H1 (cell line): ENCODE results near the gene AVP. TPM values are rescaled to one million over a fixed set of nuclear protein-coding genes. Genes with fewer than 3 reads are reported as not detected.
"Not testable (repeated sequence)": the region's sequence is repeated elsewhere in the genome, so short reads cannot be mapped to it uniquely, and the experiment has no call there.

Experiments
- CTCF ChIA-PET: fragments of 300-600 bp; sonication (Branson Sonifier 250); formaldehyde crosslinking; loops from one replicate; lab custom pipeline; 2021; ENCODE audit not compliant: partially characterized antibody; lab: Charles Lee
- POLR2A ChIA-PET: fragments of 300-600 bp; sonication (Branson Sonifier 250); formaldehyde crosslinking; loops from one replicate; lab custom pipeline; 2021; ENCODE audit warnings: inconsistent platforms; ENCODE audit not compliant: partially characterized antibody; lab: Charles Lee
- DNase-seq, 2 experiments: peaks; one replicate each; pipeline versions ENCODE4 v3.0.0 to v3.0.0-alpha.2; 2010 to 2022; ENCODE audit warnings: low spot score in 2 of 2, low read depth in 1 of 2, mixed read lengths in 1 of 2
- FAIRE-seq: peaks from 2 replicates; lab custom pipeline; 2011; peaks lifted over from hg19 to GRCh38; lab: Jason Lieb, UNC
- H2AFZ ChIP-seq: 2 replicates; pipeline ENCODE4 v1.8.1; 2012; ENCODE audit warnings: low read length, inconsistent platforms
- H2AK5ac ChIP-seq: 2 replicates; pipeline ENCODE4 v1.6.1; 2013; ENCODE audit warnings: low read depth, low read length
- H2BK120ac ChIP-seq: replicated peaks from 2 replicates; pipeline ENCODE3; 2013; ENCODE audit warnings: low read depth, low read length, inconsistent platforms
- H2BK12ac ChIP-seq: 2 replicates; pipeline ENCODE4 v1.6.1; 2013; ENCODE audit warnings: low read depth, low read length
- H2BK15ac ChIP-seq: 2 replicates; pipeline ENCODE4 v1.6.1; 2013; ENCODE audit warnings: low read length
- H2BK20ac ChIP-seq: 2 replicates; pipeline ENCODE4 v1.6.1; 2013; ENCODE audit warnings: low read length
- H2BK5ac ChIP-seq: 2 replicates; pipeline ENCODE4 v1.6.1; 2013; ENCODE audit warnings: low read depth, low read length
- H3K14ac ChIP-seq: 2 replicates; pipeline ENCODE4 v1.6.1; 2013; ENCODE audit warnings: inconsistent platforms; ENCODE audit not compliant: insufficient read length
- H3K18ac ChIP-seq: 2 replicates; pipeline ENCODE4 v1.6.1; 2013; ENCODE audit warnings: low read length; ENCODE audit errors: extremely low read depth
- H3K23ac ChIP-seq: 2 replicates; pipeline ENCODE4 v1.6.1; 2013; ENCODE audit warnings: inconsistent platforms; ENCODE audit not compliant: insufficient read length
- H3K23me2 ChIP-seq: 2 replicates; pipeline ENCODE4 v1.6.1; 2013; ENCODE audit warnings: low read depth, low read length
- H3K27ac ChIP-seq: 2 replicates; pipeline ENCODE4 v1.6.1; 2011; ENCODE audit warnings: low read depth, low read length, inconsistent platforms
- H3K27me3 ChIP-seq, 4 experiments: replicated peaks in 1 of 4; 1 replicate in 1 of 4; 2 replicates in 3 of 4; pipeline versions ENCODE4 v1.6.1 to v1.8.1; 2011 to 2013; ENCODE audit warnings: low read length in 3 of 4, mild to moderate bottlenecking in 3 of 4, inconsistent platforms in 2 of 4, mixed read lengths in 2 of 4, moderate library complexity in 1 of 4; ENCODE audit not compliant: control insufficient read depth in 3 of 4, insufficient read depth in 3 of 4; ENCODE audit errors: extremely low read depth in 1 of 4
- H3K36me3 ChIP-seq, 4 experiments: 2 replicates each; pipeline versions ENCODE4 v1.6.1 to v1.8.1; 2011 to 2013; ENCODE audit warnings: mild to moderate bottlenecking in 4 of 4, low read length in 3 of 4, moderate library complexity in 2 of 4, control low read depth in 1 of 4, inconsistent platforms in 1 of 4; ENCODE audit not compliant: insufficient read depth in 4 of 4, control insufficient read depth in 2 of 4
- H3K4ac ChIP-seq: replicated peaks from 2 replicates; pipeline ENCODE3; 2013; ENCODE audit warnings: low read length, low read depth, mixed read lengths, inconsistent platforms; ENCODE audit not compliant: insufficient read length
- H3K4me1 ChIP-seq, 4 experiments: replicated peaks in 1 of 4; 1 replicate in 1 of 4; 2 replicates in 3 of 4; pipeline versions ENCODE4 v1.6.1 to v1.8.1; 2011 to 2013; ENCODE audit warnings: low read length in 3 of 4, inconsistent platforms in 2 of 4, mixed read lengths in 1 of 4; ENCODE audit not compliant: insufficient read depth in 4 of 4, control insufficient read depth in 3 of 4
- H3K4me2 ChIP-seq, 2 experiments: 2 replicates each; pipeline versions ENCODE4 v1.6.1 to v1.8.1; 2011 to 2013; ENCODE audit warnings: low read depth in 2 of 2, low read length in 2 of 2, control low read depth in 1 of 2, inconsistent platforms in 1 of 2, mild to moderate bottlenecking in 1 of 2; ENCODE audit not compliant: insufficient read depth in 1 of 2
- H3K4me3 ChIP-seq, 4 experiments: fragments of 200-600, 300-600 bp in 1 of 4; sonication (generic), shearing (Covaris generic), sonication (Bioruptor Twin) in 1 of 4; 2 replicates each; pipeline versions ENCODE4 v1.5.1 to v1.8.1; 2011 to 2016; ENCODE audit warnings: low read length in 4 of 4, low read depth in 3 of 4, control low read depth in 2 of 4, inconsistent platforms in 2 of 4, mild to moderate bottlenecking in 2 of 4, mixed read lengths in 1 of 4, moderate library complexity in 1 of 4; ENCODE audit not compliant: insufficient read depth in 2 of 4; ENCODE audit errors: extremely low read depth in 1 of 4
- H3K56ac ChIP-seq: replicated peaks from 2 replicates; pipeline ENCODE3; 2013; ENCODE audit warnings: low read depth, mild to moderate bottlenecking, mixed read lengths, low read length, inconsistent platforms; ENCODE audit not compliant: insufficient read length
- H3K79me1 ChIP-seq: 2 replicates; pipeline ENCODE4 v1.6.1; 2013; ENCODE audit warnings: low read depth, low read length, control low read depth
- H3K79me2 ChIP-seq, 2 experiments: 2 replicates each; pipeline versions ENCODE4 v1.6.1 to v1.8.1; 2012 to 2013; ENCODE audit warnings: low read length in 2 of 2, mild to moderate bottlenecking in 2 of 2, inconsistent platforms in 1 of 2; ENCODE audit not compliant: insufficient read depth in 2 of 2, control insufficient read depth in 1 of 2
- H3K9ac ChIP-seq, 4 experiments: replicated peaks in 1 of 4; 1 replicate in 1 of 4; 2 replicates in 3 of 4; pipeline versions ENCODE4 v1.6.1 to v1.8.1; 2011 to 2013; ENCODE audit warnings: low read depth in 3 of 4, low read length in 3 of 4, control low read depth in 2 of 4, mild to moderate bottlenecking in 2 of 4, moderate library complexity in 2 of 4, inconsistent platforms in 1 of 4; ENCODE audit errors: extremely low read depth in 1 of 4
- H3K9me3 ChIP-seq, 2 experiments: 2 replicates each; pipeline versions ENCODE4 v1.6.1 to v1.8.1; 2012 to 2013; ENCODE audit warnings: mild to moderate bottlenecking in 2 of 2, moderate library complexity in 2 of 2, control low read depth in 1 of 2, inconsistent platforms in 1 of 2, low read depth in 1 of 2, low read length in 1 of 2, mixed read lengths in 1 of 2; ENCODE audit not compliant: insufficient read depth in 2 of 2
- H4K20me1 ChIP-seq, 2 experiments: replicated peaks in 1 of 2; 2 replicates each; pipeline versions ENCODE3 to v1.8.1; 2011 to 2013; ENCODE audit warnings: inconsistent platforms in 2 of 2, low read length in 2 of 2, mild to moderate bottlenecking in 1 of 2; ENCODE audit not compliant: insufficient read depth in 2 of 2, control insufficient read depth in 1 of 2
- H4K5ac ChIP-seq: 2 replicates; pipeline ENCODE4 v1.6.1; 2013; ENCODE audit warnings: low read length, low read depth, mixed read lengths, inconsistent platforms; ENCODE audit not compliant: insufficient read length
- H4K8ac ChIP-seq: 2 replicates; pipeline ENCODE4 v1.8.0; 2013; ENCODE audit warnings: mild to moderate bottlenecking, moderate library complexity, low read length, inconsistent platforms; ENCODE audit not compliant: insufficient read depth; ENCODE audit errors: extremely low read depth
- H4K91ac ChIP-seq: replicated peaks from 2 replicates; pipeline ENCODE3; 2013; ENCODE audit warnings: low read length, mixed read lengths, inconsistent platforms; ENCODE audit not compliant: insufficient read length
- GABPA ChIP-seq: IDR thresholded peaks from 2 replicates; pipeline ENCODE4 v1.6.1; 2011; ENCODE audit warnings: mild to moderate bottlenecking, low read length, moderate library complexity, borderline replicate concordance; ENCODE audit not compliant: insufficient read depth
- SUZ12 ChIP-seq: fragments of 200-600 bp; sonication (generic); IDR thresholded peaks from 2 replicates; pipeline ENCODE4 v1.6.1; 2012; ENCODE audit warnings: mild to moderate bottlenecking, inconsistent platforms, low read length, moderate library complexity, mixed read lengths
- TAF7 ChIP-seq: optimal IDR thresholded peaks from 2 replicates; pipeline ENCODE3; 2011; ENCODE audit warnings: low read depth, mild to moderate bottlenecking, inconsistent platforms, low read length, moderate library complexity, borderline replicate concordance
- WGBS, 2 experiments: shearing (Covaris generic) in 1 of 2; methylation state at CpG; one replicate each; pipeline versions ENCODE4 v1.1.6 to v1.1.7; 2013 to 2015; ENCODE audit warnings: low lambda C conversion rate in 2 of 2, mixed read lengths in 2 of 2, inconsistent platforms in 1 of 2, low coverage in 1 of 2, missing lambda C conversion rate in 1 of 2; ENCODE audit not compliant: insufficient replicate concordance in 2 of 2, insufficient coverage in 1 of 2, insufficient read length in 1 of 2; ENCODE audit errors: extremely low coverage in 1 of 2, missing lambda C conversion rate in 1 of 2; 5-methylcytosine and 5-hydroxymethylcytosine counted together
- polyA plus RNA-seq, 7 experiments: library from polyadenylated mRNA; depleted of rRNA in 3 of 7; stranded (reverse) in 5 of 7; unstranded in 2 of 7; fragments of >200 nt in 5 of 7; fragments of 200-250 nt in 2 of 7; gene quantifications; 1 replicate in 5 of 7; 2 replicates in 1 of 7; 4 replicates in 1 of 7; pipeline versions ENCODE4 v1.2.1 to v1.2.3, GENCODE V29; 2011 to 2013; ENCODE audit warnings: missing spikeins in 2 of 7, mixed read lengths in 2 of 7
- total RNA-seq: library from RNA; stranded (reverse); fragmentation: NEBNext Ultra II Directional; extraction: Animal tissue kit (Norgen Biotek cat#: 25700); gene quantifications from 2 replicates; pipeline ENCODE4 v1.2.1, GENCODE V29; 2021

The AVP gene
- total and polyA plus RNA-seq, 2 of the 8 experiments (the other 6 are each of a cell fraction or from before 2014, with no cell fraction given): 0.18 TPM; not detected in 1

DNA sequence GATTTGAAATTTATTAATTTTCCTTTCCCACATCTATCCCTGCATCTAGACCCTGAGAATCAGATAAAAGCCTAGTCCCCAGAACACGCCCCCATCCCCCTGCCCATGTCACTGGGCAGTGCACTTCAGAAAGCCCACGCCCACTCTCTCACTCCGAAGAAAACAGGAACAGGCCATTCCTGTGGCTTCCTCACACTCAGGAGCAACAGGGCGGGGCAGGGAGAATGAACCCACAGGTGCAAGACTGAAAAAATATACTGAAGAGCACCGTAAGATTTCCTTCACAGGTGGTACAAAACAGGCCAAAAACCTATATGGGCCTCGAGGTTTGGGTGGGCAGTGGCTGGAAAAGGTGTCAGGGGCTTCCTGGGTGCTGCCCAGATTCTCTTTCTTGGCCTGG, 9.7 kb downstream of the AVP start (continued):
- TF ChIP-seq TAF7: no peak
- TF ChIP-seq SUZ12: no peak
- TF ChIP-seq GABPA: no peak

DNA sequence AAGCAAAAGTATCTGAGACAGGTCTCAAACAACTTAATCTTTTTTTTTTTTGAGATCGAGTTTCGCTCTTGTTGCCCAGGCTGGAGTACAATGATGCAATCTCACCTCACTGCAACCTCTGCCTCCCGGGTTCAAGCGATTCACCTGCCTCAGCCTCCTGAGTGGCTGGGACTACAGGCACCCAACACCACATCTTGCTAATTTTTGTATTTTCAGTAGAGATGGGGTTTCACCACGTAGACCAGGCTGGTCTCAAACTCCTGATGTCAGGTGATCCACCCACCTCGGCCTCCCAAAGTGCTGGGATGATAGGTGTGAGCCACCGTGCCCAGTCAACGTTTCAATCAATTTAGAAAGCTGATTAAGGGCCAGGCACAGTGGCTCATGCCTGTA, 11.3 kb downstream of the AVP start:
- FAIRE-seq, H3K79me1 ChIP-seq, H3K14ac ChIP-seq, H3K9ac ChIP-seq, H3K36me3 ChIP-seq, H3K9me3 ChIP-seq, H3K23ac ChIP-seq, H2BK12ac ChIP-seq, H3K23me2 ChIP-seq, H3K56ac ChIP-seq, H3K4me2 ChIP-seq, H4K91ac ChIP-seq, H3K79me2 ChIP-seq, H2BK15ac ChIP-seq, H3K4me1 ChIP-seq, H2BK120ac ChIP-seq, H2AK5ac ChIP-seq, H4K5ac ChIP-seq, DNase-seq, H2AFZ ChIP-seq, H3K4ac ChIP-seq, H4K20me1 ChIP-seq, H3K27ac ChIP-seq, H2BK20ac ChIP-seq, H3K4me3 ChIP-seq, H3K18ac ChIP-seq, H4K8ac ChIP-seq, H2BK5ac ChIP-seq: not testable (repeated sequence)
- H3K27me3 ChIP-seq: peaks cover 11 to 30% (median 27%) of the 10 kb centered on the region in 4 experiments
- 82% methylated on average over 8 of the region's 8 CpGs; no CpG with 5 or more reads in 1 of the 2 experiments for WGBS, 2 experiments
- ChIA-PET POLR2A (interaction anchor here (1.0 to 1.8 kb wide), 4 partner anchors 10 to 127 kb away, joined by 3 to 6 read pairs (median 5); no protein-coding TSS in a partner anchor), CTCF (interaction anchor here (1.6 to 3.2 kb wide), 5 partner anchors 15 to 32 kb away, joined by 5 to 8 read pairs (median 7); no protein-coding TSS in a partner anchor)
